DND-41 (cell line): ENCODE measurements around the gene FOSB.

ENCODE experiments used
- ATAC-seq: fragments of 200-7000 bp; cut with Tn5 transposase; 3 replicates; pipeline ENCODE4 v1.9.1; 2021; ENCODE audit warnings: low read depth; ENCODE audit not compliant: insufficient read depth
- DNase-seq: peaks from one replicate; pipeline ENCODE4 v3.0.0-alpha.2; 2020
- H2AFZ ChIP-seq: 2 replicates; pipeline ENCODE4 v1.6.0; 2012; ENCODE audit warnings: low read depth, low read length
- H3K27ac ChIP-seq: 2 replicates; pipeline ENCODE4 v1.5.1; 2012; ENCODE audit warnings: low read length, inconsistent platforms
- H3K27me3 ChIP-seq: fragments of 200-600 bp; sonication (generic); 2 replicates; pipeline ENCODE4 v1.6.0; 2012; ENCODE audit warnings: low read length, mild to moderate bottlenecking, inconsistent platforms; ENCODE audit not compliant: insufficient read depth, poor library complexity
- H3K36me3 ChIP-seq: 2 replicates; pipeline ENCODE4 v1.5.1; 2012; ENCODE audit warnings: low read length, inconsistent platforms; ENCODE audit not compliant: insufficient read depth
- H3K4me1 ChIP-seq: 2 replicates; pipeline ENCODE4 v1.5.1; 2012; ENCODE audit warnings: mild to moderate bottlenecking, low read length; ENCODE audit not compliant: insufficient read depth
- H3K4me2 ChIP-seq: 2 replicates; pipeline ENCODE4 v1.6.0; 2012; ENCODE audit warnings: mild to moderate bottlenecking, moderate library complexity, low read length, inconsistent platforms; ENCODE audit not compliant: insufficient read depth
- H3K4me3 ChIP-seq, 2 experiments: fragments of 200-600 bp in 1 of 2; shearing (Covaris generic) in 1 of 2; 2 replicates each; pipeline ENCODE4 v1.5.1; 2012 to 2016; ENCODE audit warnings: inconsistent platforms in 2 of 2, low read length in 2 of 2, mild to moderate bottlenecking in 2 of 2, low read depth in 1 of 2, moderate library complexity in 1 of 2
- H3K79me2 ChIP-seq: 2 replicates; pipeline ENCODE4 v1.6.0; 2012; ENCODE audit warnings: low read length, inconsistent platforms; ENCODE audit not compliant: insufficient read depth
- H3K9ac ChIP-seq: 2 replicates; pipeline ENCODE4 v1.6.0; 2012; ENCODE audit warnings: low read depth, mild to moderate bottlenecking, inconsistent platforms, low read length, moderate library complexity
- H3K9me3 ChIP-seq: 2 replicates; pipeline ENCODE4 v1.5.1; 2012; ENCODE audit warnings: low read length, moderate library complexity, mild to moderate bottlenecking, inconsistent platforms; ENCODE audit not compliant: insufficient read depth, severe bottlenecking
- H4K20me1 ChIP-seq: 2 replicates; pipeline ENCODE4 v1.6.0; 2012; ENCODE audit warnings: low read length; ENCODE audit not compliant: insufficient read depth
- EZH2 ChIP-seq: IDR thresholded peaks from 3 replicates; pipeline ENCODE4 v1.6.1; 2012; ENCODE audit warnings: borderline replicate concordance, low read depth, mild to moderate bottlenecking, moderate library complexity, low read length, inconsistent platforms; ENCODE audit not compliant: severe bottlenecking
- TF ChIP-seq, protein P1 (sequence below): IDR thresholded peaks from 2 replicates; pipeline ENCODE4 v1.5.1; 2012; ENCODE audit warnings: borderline replicate concordance, low read length, moderate library complexity, mild to moderate bottlenecking; ENCODE audit not compliant: poor library complexity, severe bottlenecking; ENCODE audit errors: extremely low read depth

FOSB gene

DNA sequence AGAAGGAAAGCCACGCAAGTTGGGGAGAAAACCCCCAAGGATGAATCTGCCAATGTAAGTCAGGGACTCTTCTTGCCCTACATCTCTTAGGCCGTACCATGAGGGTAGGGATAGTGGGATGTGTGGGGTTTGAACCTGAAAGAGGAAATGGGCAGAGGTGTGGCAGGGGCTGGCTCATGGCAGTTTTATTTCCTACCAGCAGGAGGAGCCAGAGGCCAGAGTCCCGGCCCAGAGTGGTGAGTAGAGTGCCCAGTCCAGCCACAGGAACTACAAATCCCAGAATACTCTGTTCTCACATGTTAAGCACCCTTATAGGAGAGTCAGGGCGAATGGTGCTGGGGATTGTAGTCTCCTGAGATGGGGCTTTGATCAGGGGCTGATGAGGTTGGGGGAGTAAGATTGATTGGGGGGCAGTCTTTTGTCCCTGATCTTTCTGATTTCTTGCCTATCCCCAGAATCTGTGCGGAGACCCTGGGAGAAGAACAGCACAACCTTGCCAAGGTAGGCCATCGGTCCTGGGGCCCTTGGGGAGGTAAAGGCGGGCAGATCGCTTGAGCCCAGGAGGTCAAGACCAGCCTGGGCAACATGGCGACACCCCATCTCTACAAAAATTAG lies 56.0 kb downstream of the FOSB start:
- ATAC-seq (peak; percentile 99), DNase-seq (peak; percentile 80)
- Histone ChIP-seq H3K36me3 (peaks cover 28% of the 10 kb centered on the region), H2AFZ (no peak overlapping the region), H3K4me2 (no peak overlapping the region), H3K9me3 (no peaks in the 10 kb centered on the region), H3K4me1 (no peaks in the 10 kb centered on the region), H3K4me3 (no peak overlapping the region), H3K79me2 (no peaks in the 10 kb centered on the region), H3K27me3 (no peaks in the 10 kb centered on the region), H3K9ac (no peak overlapping the region), H4K20me1 (no peaks in the 10 kb centered on the region), H3K27ac (no peak overlapping the region)
- TF ChIP-seq, protein P1, sequence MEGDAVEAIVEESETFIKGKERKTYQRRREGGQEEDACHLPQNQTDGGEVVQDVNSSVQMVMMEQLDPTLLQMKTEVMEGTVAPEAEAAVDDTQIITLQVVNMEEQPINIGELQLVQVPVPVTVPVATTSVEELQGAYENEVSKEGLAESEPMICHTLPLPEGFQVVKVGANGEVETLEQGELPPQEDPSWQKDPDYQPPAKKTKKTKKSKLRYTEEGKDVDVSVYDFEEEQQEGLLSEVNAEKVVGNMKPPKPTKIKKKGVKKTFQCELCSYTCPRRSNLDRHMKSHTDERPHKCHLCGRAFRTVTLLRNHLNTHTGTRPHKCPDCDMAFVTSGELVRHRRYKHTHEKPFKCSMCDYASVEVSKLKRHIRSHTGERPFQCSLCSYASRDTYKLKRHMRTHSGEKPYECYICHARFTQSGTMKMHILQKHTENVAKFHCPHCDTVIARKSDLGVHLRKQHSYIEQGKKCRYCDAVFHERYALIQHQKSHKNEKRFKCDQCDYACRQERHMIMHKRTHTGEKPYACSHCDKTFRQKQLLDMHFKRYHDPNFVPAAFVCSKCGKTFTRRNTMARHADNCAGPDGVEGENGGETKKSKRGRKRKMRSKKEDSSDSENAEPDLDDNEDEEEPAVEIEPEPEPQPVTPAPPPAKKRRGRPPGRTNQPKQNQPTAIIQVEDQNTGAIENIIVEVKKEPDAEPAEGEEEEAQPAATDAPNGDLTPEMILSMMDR, result peak; percentile 90
- TF ChIP-seq EZH2, result no peak

DNA sequence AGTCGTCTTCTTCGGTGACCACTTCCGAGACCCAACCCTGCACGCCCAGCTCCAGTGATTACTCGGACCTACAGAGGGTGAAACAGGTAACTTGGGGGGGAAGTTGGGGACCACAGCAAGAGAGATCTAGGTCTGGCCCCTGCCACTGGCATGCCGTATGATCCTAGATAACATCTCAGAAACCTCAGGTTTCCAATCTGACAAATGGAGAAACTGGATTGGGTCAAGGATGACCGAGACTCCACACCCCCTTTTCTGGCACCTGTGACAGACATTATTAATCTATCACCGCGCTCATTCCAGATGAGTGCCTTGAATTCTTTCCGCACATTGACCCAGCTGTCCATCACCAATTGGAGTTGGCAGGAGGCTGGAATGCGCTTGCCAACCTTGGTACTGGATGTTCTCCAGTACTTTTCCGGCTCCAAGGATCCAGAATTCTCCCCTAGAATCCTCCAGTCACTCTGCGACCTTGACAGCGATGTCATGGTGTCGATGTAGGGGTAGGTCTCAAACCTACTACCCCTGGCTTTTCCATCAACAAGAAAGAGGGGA lies 56.9 kb downstream of the FOSB start:
- H3K27ac ChIP-seq, result no peak overlapping the region
- TF ChIP-seq EZH2, result no peak
- TF ChIP-seq, protein P1, result no peak

More for the DNA sequence above, 56.9 kb downstream of the FOSB start:
- no peaks in the 10 kb centered on the region for H4K20me1 ChIP-seq
- ATAC-seq (no peak), DNase-seq (no peak)
- no peak overlapping the region for H3K9ac ChIP-seq
- no peaks in the 10 kb centered on the region for H3K4me1 ChIP-seq
- no peak overlapping the region for H3K4me2 ChIP-seq
- H3K27me3 ChIP-seq, result no peaks in the 10 kb centered on the region
- no peak overlapping the region for H2AFZ ChIP-seq
- peaks cover 28% of the 10 kb centered on the region for H3K36me3 ChIP-seq
- H3K4me3 ChIP-seq, result no peak overlapping the region
- H3K9me3 ChIP-seq, result no peaks in the 10 kb centered on the region
- no peaks in the 10 kb centered on the region for H3K79me2 ChIP-seq
